Inferior parietal cortex (tissue), 1 donor: ENCODE data around the gene BICDL2.

Experiments
- DNase-seq: peaks from one replicate; pipeline ENCODE4 v3.0.0-alpha.2; 2016; ENCODE audit errors: extremely low spot score

The BICDL2 gene

GRCh38 chr16:3023669-3024478 is 12.9 kb downstream of the BICDL2 start, which contains the start of the genes HCFC1R1 and THOC6:
Gene HCFC1R1, minus strand, starts transcription at chr16:3023942. Its CDS starts 1 bp downstream, at chr16:3023941.
Gene THOC6, plus strand, starts transcription at chr16:3024035. Its CDS starts 292 bp downstream, at chr16:3024327.
- DNase-seq: peak; percentile 98

GRCh38 chr16:3023415-3023668 is 13.4 kb downstream of the BICDL2 start:
- no peak for DNase-seq

DNA sequence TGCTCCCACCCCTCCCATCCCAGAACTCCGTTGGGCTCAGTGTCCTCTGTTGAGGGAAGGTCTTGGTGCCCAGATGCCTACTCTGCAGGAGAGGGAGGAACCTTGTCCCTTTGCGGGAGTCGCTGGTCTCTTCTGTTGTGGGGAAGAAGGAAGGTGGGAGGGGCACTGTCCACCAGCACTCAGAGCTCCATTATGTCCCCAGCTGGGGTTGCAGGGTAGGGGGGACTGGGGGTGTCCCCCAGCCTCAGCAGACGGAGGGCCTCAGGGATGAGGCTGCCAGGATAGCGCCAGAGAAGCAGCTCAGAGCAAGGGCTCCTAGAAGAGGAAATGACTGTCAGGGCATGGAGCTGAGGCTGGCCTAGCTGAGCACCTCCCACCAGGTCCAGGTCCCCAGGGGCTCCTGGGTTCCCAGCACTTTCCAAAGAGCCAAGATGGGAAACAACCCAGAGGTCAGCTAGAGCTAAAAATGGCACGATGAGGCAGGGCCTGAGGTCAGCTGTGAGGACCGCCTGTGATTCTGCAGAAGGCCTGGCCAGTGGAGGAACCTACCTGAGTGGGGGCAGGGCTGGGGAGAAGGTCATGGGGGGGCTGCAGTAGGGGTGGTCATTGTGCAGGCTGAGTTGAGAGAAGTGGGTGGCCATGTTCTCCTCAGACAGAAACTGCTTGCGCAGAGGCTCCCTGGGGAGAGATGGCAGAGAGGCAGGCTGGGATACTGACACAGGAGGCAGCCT is 13.9 kb downstream of the BICDL2 start:
- DNase-seq: no peak

GRCh38 chr16:3022208-3022683 is 14.5 kb downstream of the BICDL2 start:
- DNase-seq: no peak

DNA sequence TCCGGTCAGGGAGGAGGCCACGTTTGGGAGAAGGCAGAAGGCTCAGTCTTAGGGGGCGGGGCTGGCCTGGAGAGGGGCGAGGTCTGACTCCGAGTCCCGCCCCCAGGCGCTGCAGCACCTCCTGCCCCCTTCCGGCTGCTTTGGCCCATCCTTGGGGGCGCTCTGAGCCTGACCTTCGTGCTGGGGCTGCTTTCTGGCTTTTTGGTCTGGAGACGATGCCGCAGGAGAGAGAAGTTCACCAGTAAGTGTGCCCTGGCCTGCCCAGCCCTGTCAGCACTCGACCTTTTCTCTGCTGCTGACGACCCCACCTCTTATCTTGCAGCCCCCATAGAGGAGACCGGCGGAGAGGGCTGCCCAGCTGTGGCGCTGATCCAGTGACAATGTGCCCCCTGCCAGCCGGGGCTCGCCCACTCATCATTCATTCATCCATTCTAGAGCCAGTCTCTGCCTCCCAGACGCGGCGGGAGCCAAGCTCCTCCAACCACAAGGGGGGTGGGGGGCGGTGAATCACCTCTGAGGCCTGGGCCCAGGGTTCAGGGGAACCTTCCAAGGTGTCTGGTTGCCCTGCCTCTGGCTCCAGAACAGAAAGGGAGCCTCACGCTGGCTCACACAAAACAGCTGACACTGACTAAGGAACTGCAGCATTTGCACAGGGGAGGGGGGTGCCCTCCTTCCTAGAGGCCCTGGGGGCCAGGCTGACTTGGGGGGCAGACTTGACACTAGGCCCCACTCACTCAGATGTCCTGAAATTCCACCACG is 15.1 kb downstream of the BICDL2 start:
- DNase-seq: no peak

- no peak for DNase-seq
These were observed 15.9 kb downstream of the BICDL2 start for GRCh38 chr16:3020604-3021448.

DNA sequence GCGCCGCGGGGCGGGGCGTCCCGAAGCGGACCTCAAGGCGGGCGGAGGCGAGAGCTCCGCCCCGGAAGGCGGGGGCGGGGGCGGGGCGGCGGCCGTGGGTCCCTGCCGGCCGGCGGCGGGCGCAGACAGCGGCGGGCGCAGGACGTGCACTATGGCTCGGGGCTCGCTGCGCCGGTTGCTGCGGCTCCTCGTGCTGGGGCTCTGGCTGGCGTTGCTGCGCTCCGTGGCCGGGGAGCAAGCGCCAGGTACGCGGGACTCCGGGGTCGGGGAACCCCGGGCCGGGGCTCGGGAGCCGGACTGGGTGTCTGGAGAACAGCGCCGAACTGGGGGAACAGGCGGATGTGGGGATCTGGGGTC is 16.5 kb downstream of the BICDL2 start, which contains the start of gene TNFRSF12A:
Gene TNFRSF12A, plus strand, starts transcription at position 122 of the 357 bp plus-strand sequence. Its CDS starts 30 bp downstream, at position 152.
- DNase-seq: no peak

DNA sequence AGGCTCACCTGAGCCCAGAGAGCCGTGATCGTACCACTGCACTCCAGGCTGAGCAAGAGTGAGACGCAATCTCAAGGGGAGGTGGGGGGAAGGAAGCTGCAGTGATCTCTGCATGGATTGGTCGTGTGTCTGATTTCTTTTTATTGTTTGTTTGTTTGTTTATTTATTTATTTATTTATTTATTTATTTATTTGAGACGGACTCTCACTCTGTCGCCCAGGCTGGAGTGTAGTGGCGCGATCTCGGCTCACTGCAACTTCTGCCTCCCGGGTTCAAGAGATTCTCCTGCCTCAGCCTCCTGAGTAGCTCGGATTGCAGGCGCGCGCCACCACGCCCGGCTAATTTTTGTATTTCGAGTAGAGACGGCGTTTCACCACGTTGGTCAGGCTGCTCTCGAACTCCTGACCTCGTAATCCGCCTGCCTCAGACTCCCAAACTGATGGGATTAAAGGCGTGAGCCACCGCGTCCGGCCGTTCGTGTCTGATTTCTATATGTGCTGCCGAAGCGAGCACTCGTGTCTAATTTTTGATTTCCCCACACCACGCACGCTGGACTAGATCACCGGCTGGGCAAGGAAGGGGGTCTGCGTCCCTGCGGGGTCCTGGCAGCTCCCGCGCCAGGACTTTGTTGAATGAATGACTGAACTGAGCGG is 17.0 kb downstream of the BICDL2 start:
- no peak for DNase-seq

GRCh38 chr16:3017794-3018506 is 18.8 kb downstream of the BICDL2 start, which contains the start of gene CLDN6:
Gene CLDN6, minus strand, starts transcription at chr16:3018183. Its CDS starts 2,162 bp downstream, at chr16:3016021.
- DNase-seq: no peak

DNA sequence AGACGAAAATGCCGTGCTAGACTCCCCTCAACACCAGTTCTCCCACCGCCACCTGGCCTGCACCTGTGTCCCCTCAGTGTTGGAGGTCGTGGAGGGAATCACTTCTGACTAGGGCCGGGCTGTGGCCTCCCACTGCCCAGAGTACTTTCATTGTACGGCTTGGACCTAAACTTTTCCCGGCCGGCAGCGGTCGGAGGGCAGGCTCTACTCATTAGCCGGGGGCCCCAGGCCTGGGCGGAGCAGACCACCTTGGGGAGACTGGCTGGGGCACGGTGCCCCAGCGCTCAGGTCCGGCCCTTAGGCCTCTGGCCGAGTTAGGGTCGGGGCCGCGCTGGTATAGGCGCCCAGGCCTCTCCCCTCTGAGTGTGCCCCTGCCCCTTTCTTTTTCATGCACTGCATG is 19.4 kb downstream of the BICDL2 start:
- no peak for DNase-seq

DNA sequence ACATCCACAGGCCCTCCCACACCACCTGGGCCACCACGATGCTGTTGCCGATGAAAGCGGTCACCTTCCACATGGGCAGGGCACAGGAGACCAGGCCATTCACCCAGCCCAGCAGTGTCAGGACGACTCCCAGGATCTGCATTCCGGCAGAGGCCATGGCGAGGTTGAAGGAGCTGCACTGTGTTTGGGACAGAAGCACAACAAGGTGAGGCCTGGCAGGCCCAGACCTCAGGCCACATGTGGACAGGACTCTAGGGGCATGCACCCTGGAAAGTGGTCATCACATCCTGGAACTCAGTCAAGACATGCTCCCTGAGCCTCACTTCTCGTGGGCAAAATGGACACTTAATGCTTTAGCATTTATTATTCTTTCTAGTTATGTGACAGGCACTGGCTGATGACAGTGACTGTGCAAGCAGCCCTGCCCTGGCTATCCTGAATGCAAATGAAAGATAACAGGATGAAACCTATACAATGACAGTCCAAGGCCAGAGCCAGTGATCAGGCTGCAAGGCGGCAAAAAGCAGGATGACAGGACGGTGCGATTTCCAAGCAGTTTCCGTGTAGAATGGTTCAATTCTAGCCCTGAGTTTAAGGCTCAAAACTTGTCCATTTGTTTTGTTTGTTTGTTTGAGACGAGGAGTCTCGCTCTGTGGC is 20.8 kb downstream of the BICDL2 start:
- no peak for DNase-seq

GRCh38 chr16:3014971-3015370 is 21.8 kb downstream of the BICDL2 start:
- DNase-seq: no peak

- no peak for DNase-seq
These were observed 22.6 kb downstream of the BICDL2 start for GRCh38 chr16:3013998-3014690.

GRCh38 chr16:3013491-3013951 is 23.2 kb downstream of the BICDL2 start:
- no peak for DNase-seq

DNA sequence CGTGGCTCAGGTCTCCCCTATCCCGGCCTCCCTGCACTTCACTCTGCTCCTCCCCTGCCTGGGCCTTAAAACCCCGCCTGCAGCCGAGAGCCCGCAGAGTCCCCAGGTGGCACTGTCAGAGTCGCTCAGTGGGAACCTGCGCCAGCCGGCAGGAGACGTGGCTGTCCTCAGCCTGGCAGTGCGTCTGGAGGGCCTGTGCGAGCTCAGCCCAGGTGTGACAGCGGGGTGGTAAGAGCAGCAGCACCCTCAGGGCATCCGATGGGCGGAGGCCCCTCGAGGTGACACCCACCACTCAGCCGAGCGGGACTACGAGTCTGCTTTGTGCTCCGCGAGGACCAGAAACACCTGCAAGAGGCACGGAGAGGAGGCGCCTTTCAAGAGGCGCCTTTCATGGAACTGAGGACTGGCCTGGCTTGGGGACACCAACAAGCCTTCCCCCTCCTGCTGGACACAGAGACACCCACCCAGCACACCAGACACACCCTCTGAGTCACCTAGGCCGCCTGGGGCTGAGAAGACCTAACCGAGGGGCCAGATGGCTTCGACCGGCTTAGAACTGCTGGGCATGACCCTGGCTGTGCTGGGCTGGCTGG is 23.8 kb downstream of the BICDL2 start, which contains the start of gene CLDN9:
Gene CLDN9, plus strand, starts transcription at position 96 of the 593 bp plus-strand sequence. Its CDS starts 440 bp downstream, at position 536.
- no peak for DNase-seq

- no peak for DNase-seq
These were observed 24.5 kb downstream of the BICDL2 start for GRCh38 chr16:3012246-3012645.

DNA sequence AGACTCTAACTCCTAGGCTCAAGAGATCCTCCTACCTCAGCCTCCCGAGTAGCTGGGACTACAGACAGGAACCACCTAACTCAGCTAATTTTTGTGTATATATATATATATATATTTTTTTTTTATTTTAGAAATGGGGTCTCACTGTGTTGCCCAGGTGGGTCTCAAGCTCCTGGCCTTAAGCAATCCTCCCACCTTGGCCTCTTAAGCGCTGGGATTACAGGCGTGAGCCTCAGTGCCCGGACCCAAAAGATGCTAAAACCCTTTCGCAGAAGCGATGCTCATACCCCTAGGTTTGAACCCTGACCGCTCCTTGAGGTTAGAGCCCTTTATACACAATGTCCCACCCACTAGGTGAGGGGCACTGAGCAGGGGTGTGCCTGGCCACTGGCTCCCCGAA is 26.2 kb downstream of the BICDL2 start:
- no peak for DNase-seq
